CD1c-positive myeloid dendritic cell (primary cell): ENCODE data around the gene ARFIP1.
"Not testable (repeated sequence)": the region's sequence is repeated elsewhere in the genome, so short reads cannot be mapped to it uniquely, and the experiment has no call there.

Experiments
- DNase-seq: peaks from one replicate; pipeline ENCODE4 v3.0.0-alpha.2; 2016; ENCODE audit errors: extremely low spot score

ARFIP1 gene

DNA sequence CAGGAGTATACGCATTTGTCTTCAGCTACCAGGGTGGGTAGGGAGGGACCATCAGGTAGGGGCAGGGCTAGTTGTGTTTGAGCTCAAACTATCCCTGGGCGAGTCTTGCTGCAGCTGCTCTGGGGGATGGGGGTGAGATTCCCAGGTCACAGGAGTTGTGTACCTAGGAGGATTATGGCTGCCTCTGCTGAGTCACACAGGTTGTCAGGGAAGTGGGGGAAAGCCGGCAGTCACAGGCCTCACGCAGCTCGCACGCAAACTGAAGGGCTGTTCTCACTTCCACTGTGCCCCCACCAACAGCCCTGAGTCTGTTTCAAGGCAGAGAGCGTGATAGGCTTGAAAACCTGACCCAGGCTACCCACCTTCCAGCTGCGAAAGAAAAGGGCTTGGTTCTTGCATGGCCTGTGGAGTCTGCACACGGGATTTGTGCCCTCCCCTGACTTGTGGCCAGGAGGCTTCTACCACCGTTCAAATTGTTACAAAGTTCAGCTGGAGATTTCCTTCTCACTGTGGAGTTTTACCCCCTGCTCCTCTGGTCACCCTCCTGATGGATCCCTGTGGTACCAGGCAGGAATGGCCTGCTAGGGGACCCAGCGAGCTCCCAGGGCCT lies 63.8 kb downstream of the ARFIP1 start:
- DNase-seq = no peak

DNA sequence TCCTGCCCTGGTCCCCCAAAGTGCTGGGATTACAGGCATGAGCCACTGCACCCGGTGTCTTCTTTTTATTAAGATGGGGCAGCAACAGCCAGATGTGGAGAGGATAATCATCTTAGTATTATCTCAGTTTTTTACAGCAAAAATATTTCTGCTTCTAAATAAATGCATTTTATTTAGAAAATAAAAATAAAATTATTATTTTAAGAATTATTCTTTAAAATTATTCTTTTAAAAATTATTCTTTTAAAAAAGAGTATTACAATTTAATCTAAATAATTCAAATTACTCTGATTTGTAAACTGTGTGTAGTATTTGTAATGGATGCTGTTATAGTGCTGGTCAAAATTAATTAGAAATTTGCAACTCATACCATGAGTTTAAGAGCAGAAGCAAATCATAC lies 67.6 kb downstream of the ARFIP1 start:
- no peak for DNase-seq

DNA sequence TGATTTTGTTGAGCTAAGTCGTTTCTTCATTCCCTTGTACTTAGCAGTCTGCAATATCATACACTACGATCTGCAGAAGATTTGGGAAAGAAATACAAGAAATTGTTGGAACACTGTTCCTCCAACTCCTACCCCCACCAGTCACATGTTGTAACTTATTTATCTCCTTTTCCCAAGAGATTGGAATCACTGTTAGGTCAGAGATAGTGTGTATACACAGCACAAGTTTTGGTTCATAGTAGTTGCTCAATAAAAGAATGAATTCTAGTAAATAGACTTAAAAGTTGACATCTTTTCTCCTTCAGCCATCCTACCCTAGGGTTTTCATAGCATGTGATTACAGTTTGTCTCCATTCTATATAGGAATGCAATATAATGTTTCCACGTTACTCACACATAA lies 68.8 kb downstream of the ARFIP1 start:
- no peak for DNase-seq

DNA sequence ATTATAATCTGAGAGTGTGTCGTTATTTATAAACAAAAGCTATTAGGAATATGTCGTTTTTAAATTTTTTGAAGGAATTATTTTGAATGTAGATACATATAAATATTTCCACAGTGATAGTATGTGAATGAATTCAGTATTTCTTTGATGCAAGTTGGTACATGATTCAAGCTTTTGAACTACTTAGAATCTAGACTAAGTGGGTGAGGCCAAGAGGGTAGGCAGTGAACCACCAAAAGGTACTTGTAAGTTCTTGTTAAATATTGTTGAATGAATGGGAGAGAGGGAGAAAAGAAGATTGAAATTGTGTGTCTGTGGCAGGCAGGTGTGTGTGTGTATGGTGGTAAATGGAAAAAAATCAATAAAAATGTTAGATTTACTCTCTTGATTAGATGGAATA lies 69.6 kb downstream of the ARFIP1 start:
- no peak for DNase-seq

DNA sequence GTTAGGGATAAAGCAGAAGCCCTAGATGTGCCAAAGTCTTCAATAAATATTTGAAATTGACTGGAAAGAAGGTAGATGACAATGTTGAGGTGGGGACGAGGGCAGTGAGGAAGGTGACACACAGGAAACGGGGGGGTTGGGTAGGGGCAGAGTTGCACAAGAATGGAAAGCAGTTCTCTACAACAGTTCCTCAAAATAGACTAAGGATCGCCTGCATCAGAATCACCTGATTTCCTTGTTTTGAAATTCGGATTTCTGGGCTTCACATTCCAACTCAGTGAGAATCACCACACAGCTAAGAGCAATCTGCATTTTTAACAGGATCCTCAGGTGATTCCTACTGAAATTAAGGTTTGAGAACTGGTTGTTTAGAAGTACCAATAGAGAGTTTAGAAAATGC lies 70.6 kb downstream of the ARFIP1 start:
- peak; percentile 70 for DNase-seq

DNA sequence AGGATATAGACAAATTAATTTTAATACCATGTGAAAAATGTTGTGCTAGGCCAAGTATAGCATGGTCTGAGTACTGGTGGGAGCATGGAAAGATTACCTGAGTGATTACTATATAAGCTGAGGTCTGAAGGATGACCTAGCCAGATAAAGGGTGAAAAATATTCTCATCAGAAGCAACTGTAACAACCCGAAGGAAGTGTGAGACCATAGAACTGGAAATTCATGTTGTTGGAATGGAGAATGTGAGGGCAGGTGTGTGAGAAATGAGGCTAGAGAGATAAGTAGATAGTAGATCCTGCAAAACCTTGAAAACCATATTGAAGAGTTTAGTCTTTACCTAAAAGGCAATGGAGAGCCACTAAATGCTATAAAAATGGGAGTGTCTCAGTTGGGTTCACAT lies 71.5 kb downstream of the ARFIP1 start:
- no peak for DNase-seq

DNA sequence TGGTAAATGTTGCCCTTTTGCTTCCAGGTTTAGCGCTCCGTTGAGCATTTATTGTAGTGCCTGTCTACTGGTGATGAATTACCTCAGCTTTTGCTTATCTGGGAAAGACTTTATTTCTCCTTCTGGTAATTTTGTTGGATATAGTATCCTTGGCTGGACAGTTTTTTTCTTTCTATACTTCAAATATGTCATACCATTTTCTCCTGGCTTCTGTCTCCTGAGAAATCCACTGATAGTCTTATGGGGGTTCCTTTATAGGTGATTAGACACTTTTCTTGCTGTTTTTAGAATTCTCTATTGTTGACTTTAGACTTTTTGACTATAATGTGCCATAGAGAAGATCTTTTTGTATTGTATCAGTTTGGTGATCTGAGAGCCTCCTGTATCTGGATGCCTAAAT lies 73.5 kb downstream of the ARFIP1 start:
- no peak for DNase-seq

DNA sequence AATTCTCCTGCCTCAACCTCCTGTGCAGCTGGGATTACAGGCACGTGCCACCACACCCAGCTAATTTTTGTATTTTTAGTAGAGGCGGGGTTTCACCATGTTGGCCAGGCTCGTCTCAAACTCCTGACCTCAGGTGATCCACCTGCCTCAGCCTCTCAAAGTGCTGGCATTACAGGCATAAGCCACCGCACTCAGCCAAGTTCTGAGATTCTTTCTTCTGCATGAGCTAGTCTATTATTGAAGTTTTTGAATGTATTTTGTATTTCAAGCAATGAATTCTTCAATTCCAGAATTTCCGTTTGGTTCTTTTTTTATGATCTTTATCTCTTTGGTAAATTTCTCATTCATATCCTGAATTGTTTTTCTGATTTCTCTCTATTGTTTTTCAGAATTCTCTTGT lies 74.3 kb downstream of the ARFIP1 start:
- DNase-seq = not testable (repeated sequence)

DNA sequence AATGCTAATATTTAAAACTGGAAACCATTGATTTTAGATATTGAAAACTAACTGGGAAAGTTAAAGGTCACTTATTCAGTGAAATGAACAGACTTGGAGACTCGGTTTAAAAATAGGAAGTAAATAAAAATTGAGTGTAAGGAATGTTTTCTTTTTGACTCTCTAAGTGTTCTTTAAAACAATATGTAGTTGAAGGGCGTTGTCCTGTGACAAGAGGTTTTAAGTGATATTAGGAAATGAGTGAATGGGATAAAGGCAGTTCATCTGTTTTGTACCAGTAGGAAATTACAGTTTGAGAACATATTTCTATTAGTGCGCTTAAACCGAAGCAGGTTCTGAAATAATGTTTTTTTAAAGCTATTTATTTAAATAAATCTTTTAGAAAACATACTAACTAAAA lies 77.2 kb downstream of the ARFIP1 start:
- no peak for DNase-seq

DNA sequence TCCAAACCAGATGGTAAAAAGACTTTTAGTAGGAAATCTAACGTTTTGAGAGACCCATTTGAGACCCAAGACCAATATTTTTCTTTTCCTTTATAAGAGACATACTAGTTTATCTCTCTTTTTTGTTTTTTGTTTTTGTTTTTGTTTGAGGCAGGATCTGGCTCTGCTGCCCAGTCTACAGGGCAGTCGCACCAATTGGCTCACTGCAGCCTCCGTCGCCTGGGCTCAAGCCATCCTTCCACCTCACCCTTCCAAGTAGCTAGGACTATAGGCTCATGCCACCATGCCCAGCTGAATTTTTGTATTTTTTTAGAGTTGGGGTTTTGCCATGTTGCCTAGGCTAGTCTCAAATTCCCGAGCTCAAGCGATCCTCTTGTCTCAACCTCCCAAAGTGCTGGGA lies 79.2 kb downstream of the ARFIP1 start:
- DNase-seq = no peak

DNA sequence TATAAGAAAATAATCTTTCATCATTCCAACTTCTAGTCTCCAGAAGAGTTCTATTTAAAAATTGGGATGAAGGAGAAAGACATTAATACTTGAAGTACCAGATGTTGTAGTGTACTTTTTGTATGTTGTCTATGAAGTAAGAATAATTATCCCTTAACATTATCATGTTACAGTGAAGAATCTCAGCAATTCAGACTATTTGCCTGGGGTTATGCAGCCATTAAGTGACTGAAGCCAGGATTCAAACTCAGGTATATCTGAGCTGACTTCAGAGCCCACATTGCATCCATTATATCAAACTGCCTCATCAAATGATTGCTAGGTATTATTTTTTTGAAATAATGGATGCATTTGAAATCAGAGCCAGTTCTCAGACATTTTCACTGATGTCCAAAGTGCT lies 80.3 kb downstream of the ARFIP1 start:
- no peak for DNase-seq

DNA sequence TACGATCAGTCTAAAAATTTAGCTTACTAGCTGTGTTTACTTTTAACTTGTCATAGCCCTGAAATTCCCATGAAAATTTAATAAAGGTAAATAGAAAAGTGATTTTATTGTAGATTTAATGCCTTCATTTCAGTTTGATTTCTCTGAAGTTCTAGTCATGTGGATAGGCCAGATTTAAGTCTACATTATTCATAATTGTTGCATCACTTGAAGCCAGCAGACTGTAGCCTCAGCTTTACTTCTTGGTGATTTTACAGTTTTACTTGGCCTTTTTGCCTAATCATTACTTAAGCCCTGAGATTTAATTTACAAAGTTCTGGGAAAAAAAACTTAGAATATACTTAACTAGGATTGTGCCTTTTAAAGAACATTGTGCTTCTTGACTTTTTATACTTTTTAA lies 82.9 kb downstream of the ARFIP1 start:
- DNase-seq = no peak

DNA sequence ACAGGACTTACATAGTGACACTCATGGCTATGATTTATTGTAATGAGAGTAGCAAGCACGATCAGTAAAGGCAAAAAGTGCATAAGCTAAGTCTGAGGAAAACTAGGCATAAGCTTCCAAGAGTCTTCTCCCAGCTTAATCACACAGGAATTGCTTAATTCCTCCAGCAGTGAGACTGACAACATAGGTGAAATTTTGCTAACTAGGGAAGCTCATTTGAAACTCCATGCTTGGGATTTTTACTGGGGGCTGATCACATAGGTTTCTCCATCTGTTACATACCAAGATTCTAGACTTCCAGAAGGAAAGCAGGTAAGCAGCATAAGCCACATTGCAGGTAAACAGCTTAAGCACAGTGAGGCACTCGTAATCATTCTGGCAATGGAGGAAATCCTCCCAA lies 84.6 kb downstream of the ARFIP1 start:
- DNase-seq = no peak

DNA sequence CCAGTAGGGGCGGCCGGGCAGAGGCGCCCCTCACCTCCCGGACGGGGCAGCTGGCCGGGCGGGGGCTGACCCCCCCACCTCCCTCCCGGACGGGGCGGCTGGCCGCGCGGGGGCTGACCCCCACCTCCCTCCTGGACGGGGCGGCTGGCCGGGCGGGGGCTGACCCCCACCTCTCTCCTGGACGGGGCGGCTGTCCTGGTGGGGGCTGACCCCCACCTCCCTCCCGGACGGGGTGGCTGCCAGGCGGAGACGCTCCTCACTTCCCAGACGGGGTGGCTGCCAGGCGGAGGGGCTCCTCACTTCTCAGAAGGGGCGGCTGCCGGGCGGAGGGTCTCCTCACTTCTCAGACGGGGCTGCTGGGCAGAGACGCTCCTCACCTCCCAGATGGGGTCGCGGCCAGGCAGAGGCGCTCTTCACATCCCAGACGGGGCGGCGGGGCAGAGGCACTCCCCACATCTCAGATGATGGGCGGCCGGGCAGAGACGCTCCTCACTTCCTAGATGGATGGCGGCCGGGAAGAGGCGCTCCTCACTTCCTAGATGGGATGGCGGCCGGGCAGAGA lies 86.8 kb downstream of the ARFIP1 start:
- not testable (repeated sequence) for DNase-seq

DNA sequence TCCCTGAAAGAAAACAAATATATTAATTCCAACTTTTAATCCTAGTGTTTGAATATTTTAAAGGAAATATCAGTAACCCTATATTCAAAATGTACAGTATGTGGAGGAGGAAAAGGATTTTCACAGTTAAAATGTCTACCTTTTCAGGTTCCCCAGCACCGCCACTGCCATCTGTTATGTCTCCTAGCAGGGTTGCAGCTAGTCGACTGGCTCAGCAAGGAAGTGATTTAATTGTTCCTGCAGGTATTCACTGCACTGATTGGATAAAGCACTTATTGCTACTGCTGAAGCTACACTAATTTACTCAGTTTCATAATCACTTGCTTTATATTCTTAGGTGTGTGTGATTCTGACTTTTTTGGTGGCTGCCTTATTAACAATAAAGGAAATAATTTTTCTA lies 90.9 kb downstream of the ARFIP1 start:
- no peak for DNase-seq

DNA sequence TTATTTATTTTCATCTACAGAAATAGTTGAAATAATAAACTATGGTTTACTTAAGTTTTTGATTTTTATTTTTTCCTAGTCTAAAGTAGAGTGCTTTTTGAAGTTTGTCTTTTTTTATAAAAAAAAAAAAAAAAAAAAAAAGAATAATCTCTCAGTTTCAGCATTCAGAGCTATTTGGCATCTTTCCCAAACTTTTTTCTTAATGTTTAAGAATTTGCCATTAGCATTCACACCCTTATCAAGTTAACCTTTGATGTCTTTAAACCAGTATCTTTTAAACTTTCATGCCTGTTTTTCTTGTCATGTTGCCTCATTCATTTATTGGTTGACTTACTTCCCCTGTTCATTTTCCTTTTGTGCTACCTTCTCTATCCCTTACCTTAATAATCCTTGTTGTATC lies 95.5 kb downstream of the ARFIP1 start:
- no peak for DNase-seq

DNA sequence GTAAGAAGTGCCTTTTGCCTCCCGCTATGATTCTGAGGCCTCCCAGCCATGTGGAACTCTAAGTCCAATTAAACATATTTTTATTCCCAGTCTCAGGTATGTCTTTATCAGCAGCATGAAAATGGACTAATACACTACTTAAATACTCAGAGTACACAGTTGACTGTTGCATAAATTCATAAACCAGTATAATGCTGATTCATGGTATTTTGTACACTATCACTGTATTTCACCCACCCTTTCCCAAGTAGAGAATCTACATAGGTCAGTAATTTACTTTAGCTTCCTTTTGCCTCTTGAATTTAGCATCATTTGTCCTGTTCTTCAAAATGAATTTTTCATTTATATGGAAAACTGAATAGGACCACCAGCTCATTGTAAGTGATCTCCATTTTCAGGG lies 98.1 kb downstream of the ARFIP1 start:
- DNase-seq = no peak

DNA sequence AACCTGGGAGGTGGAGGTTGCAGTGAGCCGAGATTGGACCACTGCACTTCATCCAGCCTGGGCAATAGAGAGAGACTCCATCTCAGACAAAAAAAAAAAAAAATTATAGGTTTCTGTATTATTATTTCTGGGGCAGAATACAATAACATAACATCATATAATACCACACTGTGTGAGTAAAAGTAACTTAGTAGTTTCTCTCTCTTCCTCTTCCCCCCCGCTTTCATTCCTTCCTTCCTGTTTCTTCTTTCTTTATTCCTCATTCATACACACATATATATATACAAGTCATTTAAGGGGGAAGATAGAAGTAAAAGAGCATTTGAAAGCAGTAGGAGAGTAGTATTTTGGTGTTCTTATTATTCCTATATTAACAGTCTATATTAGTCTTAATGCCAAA lies 100.5 kb downstream of the ARFIP1 start:
- no peak for DNase-seq

DNA sequence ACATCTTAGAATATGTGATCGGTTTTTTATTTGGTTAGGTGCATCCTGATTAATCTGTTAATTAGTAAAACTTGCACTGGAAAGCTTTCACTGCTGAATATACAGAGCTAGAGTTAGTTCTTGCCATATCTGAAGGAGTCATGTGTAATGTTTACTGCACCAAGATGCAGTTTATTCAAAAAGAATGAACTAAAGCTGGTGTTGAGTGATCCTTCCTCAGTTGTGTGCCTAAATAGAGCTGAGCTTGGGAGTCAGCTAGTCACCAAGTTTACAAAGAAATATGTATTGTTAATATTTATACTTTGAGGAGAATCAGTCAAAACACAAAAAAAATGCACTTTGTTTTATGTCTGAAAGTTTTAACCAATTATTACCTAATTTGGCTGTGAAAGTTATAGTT lies 102.2 kb downstream of the ARFIP1 start:
- DNase-seq = no peak

DNA sequence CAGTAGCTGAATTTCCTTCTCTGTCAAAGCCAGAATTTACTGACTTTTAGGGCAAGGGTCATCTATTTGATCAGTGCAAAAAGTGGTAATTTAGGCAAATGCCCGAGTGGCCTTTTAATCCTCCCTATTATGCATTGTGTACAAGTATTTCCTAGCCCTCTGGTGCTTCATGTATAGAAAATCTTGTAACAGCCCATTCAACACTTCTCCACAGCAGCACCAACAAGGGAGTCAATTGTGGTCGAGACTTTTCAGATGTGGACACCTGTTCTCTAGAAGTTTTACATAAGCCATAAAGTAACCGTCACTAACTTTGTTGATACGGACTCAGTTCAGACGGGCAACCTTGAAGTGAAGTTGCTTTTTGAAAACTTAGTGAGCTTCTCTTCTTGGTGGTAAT lies 105.4 kb downstream of the ARFIP1 start:
- no peak for DNase-seq

DNA sequence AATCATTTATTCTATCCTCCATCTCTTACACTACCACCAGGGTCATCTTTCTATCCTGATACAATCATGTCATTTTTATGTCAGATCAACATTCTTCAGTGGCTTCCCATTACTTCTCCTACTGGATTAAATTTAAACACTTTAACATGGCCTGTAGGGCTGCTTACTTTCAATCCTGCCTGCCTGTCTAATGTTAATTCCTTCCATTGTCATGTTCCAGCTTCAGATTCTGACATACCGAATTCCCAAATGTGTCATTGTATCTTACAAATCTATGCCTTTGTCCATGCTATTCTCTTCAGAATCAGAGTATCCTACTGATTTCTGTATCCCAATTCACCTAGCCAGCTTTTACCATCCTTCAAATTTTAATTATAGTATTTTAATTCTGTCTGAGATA lies 106.4 kb downstream of the ARFIP1 start:
- no peak for DNase-seq

DNA sequence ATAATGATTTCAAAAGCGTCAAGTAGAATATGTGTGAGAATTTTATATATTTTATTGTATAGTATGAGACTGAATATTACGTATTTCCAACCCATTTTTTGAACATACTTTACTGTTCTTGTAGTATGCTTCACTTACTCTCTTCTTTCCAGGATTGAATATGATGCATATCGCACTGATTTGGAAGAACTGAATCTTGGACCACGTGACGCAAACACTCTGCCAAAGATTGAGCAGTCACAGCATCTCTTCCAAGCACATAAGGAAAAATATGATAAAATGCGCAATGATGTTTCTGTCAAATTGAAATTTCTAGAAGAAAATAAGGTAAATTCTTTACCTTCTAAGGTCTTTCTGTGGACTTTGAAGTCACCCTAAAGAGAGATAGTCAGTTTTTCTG lies 108.2 kb downstream of the ARFIP1 start:
- no peak for DNase-seq

DNA sequence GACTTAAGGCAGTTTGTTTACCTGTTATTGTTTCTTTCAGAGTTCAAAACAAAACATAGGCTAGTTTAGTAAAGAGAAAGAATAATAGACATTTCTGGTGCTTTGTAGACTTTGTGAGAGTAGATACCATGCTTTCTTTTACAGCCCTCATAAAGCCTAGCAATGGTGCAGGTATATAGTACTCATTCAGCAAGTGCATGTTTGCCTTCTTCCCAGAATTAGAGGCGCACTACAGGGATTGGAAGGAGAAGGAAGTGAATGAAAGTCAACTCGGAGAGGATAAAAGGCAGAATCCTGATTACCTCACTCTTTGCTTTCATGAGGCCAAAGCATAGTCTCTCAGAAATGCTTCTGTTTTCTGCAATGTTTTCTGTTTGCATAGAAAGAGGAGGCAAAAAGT lies 113.2 kb downstream of the ARFIP1 start:
- no peak for DNase-seq

DNA sequence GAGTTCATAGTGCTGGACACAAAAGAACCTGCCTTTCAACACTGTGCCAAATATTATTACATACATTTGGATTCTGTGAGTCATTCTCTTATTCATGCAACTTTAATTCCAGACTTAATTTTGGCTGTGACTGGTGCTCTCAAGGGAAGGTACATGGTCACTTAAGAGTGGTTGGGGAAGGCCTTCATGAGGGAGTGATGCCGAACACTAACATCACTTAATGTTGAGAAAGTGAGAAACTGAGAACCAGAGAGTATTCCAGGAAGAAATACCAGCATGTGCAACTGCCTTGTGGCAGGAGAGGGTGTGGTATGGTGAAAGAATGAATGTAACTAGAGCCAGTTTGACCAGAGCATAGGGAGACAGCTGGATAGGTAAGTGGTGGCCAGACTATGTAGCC lies 114.9 kb downstream of the ARFIP1 start:
- no peak for DNase-seq
